ENCODE data around the gene METTL1.

Gene METTL1

GRCh38 chr12:57719777-57720605, 51.9 kb downstream of the METTL1 start:
- Mint-ChIP-seq H3K9me3 (no peaks in the 10 kb centered on the region), H3K27me3 (ENCODE audit: low read depth, poor library complexity) (peaks cover 24% of the 10 kb centered on the region), H3K36me3 (ENCODE audit: low read depth) (peaks cover 43% of the 10 kb centered on the region), H3K27ac (no peak overlapping the region), H3K4me1 (no peaks in the 10 kb centered on the region), H3K4me3 (no peak overlapping the region)
- DNase-seq, result no peak
- no peak for TF ChIP-seq CTCF (IDR thresholded peaks at IDR 0.05)

- H3K4me1 Mint-ChIP-seq, result no peaks in the 10 kb centered on the region
- no peak overlapping the region for H3K27ac Mint-ChIP-seq
- DNase-seq, result no peak
Measured at GRCh38 chr12:57718641-57719528, 53.0 kb downstream of the METTL1 start.

More at GRCh38 chr12:57718641-57719528, 53.0 kb downstream of the METTL1 start:
- TF ChIP-seq CTCF (IDR thresholded peaks at IDR 0.05), result no peak
- H3K27me3 Mint-ChIP-seq (ENCODE audit: low read depth, poor library complexity), result peaks cover 13% of the 10 kb centered on the region
- no peaks in the 10 kb centered on the region for H3K9me3 Mint-ChIP-seq
- H3K36me3 Mint-ChIP-seq (ENCODE audit: low read depth), result peaks cover 43% of the 10 kb centered on the region
- H3K4me3 Mint-ChIP-seq, result no peak overlapping the region
